BE2C (cell line): ENCODE results near the gene SCGB3A1.

ENCODE experiments used
- DNase-seq: peaks from one replicate; pipeline ENCODE4 v3.0.0-alpha.2; 2020
- H3K27me3 ChIP-seq: fragments of 250-450 bp; sonication (Bioruptor Pico); 2 replicates; pipeline ENCODE4 v1.5.1; 2020; ENCODE audit warnings: mild to moderate bottlenecking
- H3K36me3 ChIP-seq: fragments of 250-450 bp; sonication (Bioruptor Pico); 2 replicates; pipeline ENCODE4 v1.5.1; 2020; ENCODE audit warnings: mild to moderate bottlenecking
- H3K4me1 ChIP-seq: fragments of 250-450 bp; sonication (Bioruptor Pico); 2 replicates; pipeline ENCODE4 v1.5.1; 2020
- H3K4me3 ChIP-seq: 2 replicates; pipeline ENCODE4 v1.5.1; 2011; ENCODE audit warnings: low read depth, low read length
- H3K9me3 ChIP-seq: fragments of 250-450 bp; sonication (Bioruptor Pico); 2 replicates; pipeline ENCODE4 v1.5.1; 2020
- CTCF ChIP-seq: IDR thresholded peaks from 2 replicates; pipeline ENCODE4 v1.5.1; 2012; ENCODE audit warnings: mild to moderate bottlenecking, low read depth, low read length

Gene SCGB3A1

GRCh38 chr5:180575571-180575970, 15.7 kb downstream of the SCGB3A1 start:
- no peaks in the 10 kb centered on the region for H3K27me3 ChIP-seq
- no peaks in the 10 kb centered on the region for H3K9me3 ChIP-seq
- no peaks in the 10 kb centered on the region for H3K4me1 ChIP-seq
- no peak for DNase-seq
- no peak overlapping the region for H3K4me3 ChIP-seq
- TF ChIP-seq CTCF: no peak
- peaks cover 31% of the 10 kb centered on the region for H3K36me3 ChIP-seq

GRCh38 chr5:180568914-180569313, 22.4 kb downstream of the SCGB3A1 start:
- Histone ChIP-seq H3K36me3 (peaks cover 70% of the 10 kb centered on the region), H3K4me3 (no peak overlapping the region), H3K4me1 (no peaks in the 10 kb centered on the region), H3K27me3 (no peaks in the 10 kb centered on the region), H3K9me3 (no peaks in the 10 kb centered on the region)
- DNase-seq: no peak
- no peak for TF ChIP-seq CTCF

- DNase-seq: no peak
- peaks cover 54% of the 10 kb centered on the region for H3K36me3 ChIP-seq
- no peak overlapping the region for H3K4me3 ChIP-seq
- no peaks in the 10 kb centered on the region for H3K4me1 ChIP-seq
- no peak for TF ChIP-seq CTCF
- no peaks in the 10 kb centered on the region for H3K9me3 ChIP-seq
- H3K27me3 ChIP-seq: no peaks in the 10 kb centered on the region
Observed at GRCh38 chr5:180563994-180564393, 27.3 kb downstream of the SCGB3A1 start.

- no peak for DNase-seq
- Histone ChIP-seq H3K4me3 (no peak overlapping the region), H3K36me3 (peaks cover 56% of the 10 kb centered on the region), H3K27me3 (no peaks in the 10 kb centered on the region), H3K4me1 (no peaks in the 10 kb centered on the region; the same call in 1 of the 2 replicates), H3K9me3 (no peaks in the 10 kb centered on the region)
- no peak for TF ChIP-seq CTCF
Observed at GRCh38 chr5:180558232-180558631, 33.1 kb downstream of the SCGB3A1 start.

- peaks cover 63% of the 10 kb centered on the region for H3K36me3 ChIP-seq
- no peaks in the 10 kb centered on the region for H3K27me3 ChIP-seq
- DNase-seq: no peak
- no peaks in the 10 kb centered on the region; the same call in 1 of the 2 replicates for H3K4me1 ChIP-seq
- no peak for TF ChIP-seq CTCF
- H3K4me3 ChIP-seq: no peak overlapping the region
- H3K9me3 ChIP-seq: no peaks in the 10 kb centered on the region
Observed at GRCh38 chr5:180557217-180557809, 34.0 kb downstream of the SCGB3A1 start.

- Histone ChIP-seq H3K36me3 (peaks cover 70% of the 10 kb centered on the region), H3K4me1 (no peaks in the 10 kb centered on the region; the same call in 1 of the 2 replicates)
Observed at GRCh38 chr5:180555168-180555921, 36.0 kb downstream of the SCGB3A1 start.

More at GRCh38 chr5:180555168-180555921, 36.0 kb downstream of the SCGB3A1 start:
- no peaks in the 10 kb centered on the region for H3K27me3 ChIP-seq
- no peak for TF ChIP-seq CTCF
- no peaks in the 10 kb centered on the region for H3K9me3 ChIP-seq
- no peak for DNase-seq
- H3K4me3 ChIP-seq: no peak overlapping the region
